Brain microvascular endothelial cell (primary cell): ENCODE data around the gene ATRX.

Experiments
- DNase-seq: peaks from one replicate; pipeline ENCODE4 v3.0.0-alpha.2; 2020
- H3K27ac ChIP-seq: fragments of 250-450 bp; sonication (Bioruptor Pico); 2 replicates; pipeline ENCODE4 v1.5.1; 2020; ENCODE audit warnings: mild to moderate bottlenecking, moderate library complexity
- H3K27me3 ChIP-seq: fragments of 250-450 bp; sonication (Bioruptor Pico); replicated peaks from 2 replicates; pipeline ENCODE4 v1.5.1; 2020; ENCODE audit warnings: mild to moderate bottlenecking
- H3K36me3 ChIP-seq: fragments of 250-450 bp; sonication (Bioruptor Pico); replicated peaks from 2 replicates; pipeline ENCODE4 v1.5.1; 2020; ENCODE audit warnings: mild to moderate bottlenecking
- H3K4me3 ChIP-seq: 2 replicates; pipeline ENCODE4 v1.5.1; 2011; ENCODE audit warnings: low read depth, mild to moderate bottlenecking, control low read depth, low read length, moderate library complexity
- CTCF ChIP-seq: IDR thresholded peaks from 2 replicates; pipeline ENCODE4 v1.5.1; 2011; ENCODE audit warnings: low read depth, mild to moderate bottlenecking, moderate library complexity, low read length, control low read depth, inconsistent platforms; ENCODE audit errors: missing control alignments
- in situ Hi-C: cut with HindIII; loops from 2 replicates; pipeline ENCODE4 v1.10.0; 2017; ENCODE audit warnings: low sequenced_read_pairs, low pct_ligation_motif_present

The ATRX gene

GRCh38 chrX:77484045-77484444 is 302.0 kb downstream of the ATRX start:
- no peak for TF ChIP-seq CTCF
- in situ Hi-C loops: no loop called here

GRCh38 chrX:77455437-77455836 is 330.6 kb downstream of the ATRX start:
- no peak for DNase-seq
- no peaks in the 10 kb centered on the region for H3K36me3 ChIP-seq
- TF ChIP-seq CTCF: no peak
- H3K27me3 ChIP-seq: no peaks in the 10 kb centered on the region
- no peak overlapping the region for H3K27ac ChIP-seq
- in situ Hi-C loops: no loop called here
- H3K4me3 ChIP-seq: no peak overlapping the region

More at GRCh38 chrX:77484045-77484444, 302.0 kb downstream of the ATRX start:
- Histone ChIP-seq H3K27me3 (no peaks in the 10 kb centered on the region), H3K27ac (no peak overlapping the region), H3K36me3 (no peaks in the 10 kb centered on the region), H3K4me3 (no peak overlapping the region)
- DNase-seq: no peak
